T-helper 2 cell (primary cell): ENCODE results near the gene CDK17.

Experiments
- DNase-seq, 5 experiments: peaks; one replicate each; pipeline versions ENCODE4 v3.0.0 to v3.0.0-alpha.2; 2012 to 2022

The CDK17 gene

GRCh38 chr12:96236221-96236822 lies 163.9 kb downstream of the CDK17 start:
- peak in 3 of 5 experiments; percentile 13 to 41 (median 32) for DNase-seq

- DNase-seq = no peak
Observed at GRCh38 chr12:96235484-96235826, 164.8 kb downstream of the CDK17 start.

- no peak for DNase-seq
Observed at GRCh38 chr12:96234591-96235483, 165.4 kb downstream of the CDK17 start.

GRCh38 chr12:96233939-96234461 lies 166.2 kb downstream of the CDK17 start:
- DNase-seq = no peak

GRCh38 chr12:96233168-96233567 lies 167.1 kb downstream of the CDK17 start:
- no peak for DNase-seq

GRCh38 chr12:96230646-96231045 lies 169.6 kb downstream of the CDK17 start:
- no peak for DNase-seq

GRCh38 chr12:96228566-96229248 lies 171.5 kb downstream of the CDK17 start:
- no peak for DNase-seq
